Stimulated activated naive CD8-positive, alpha-beta T cell treated with anti-CD3 and anti-CD28 coated beads, Interleukin-15, Interleukin-2, amounts not matched to agents 100 ng/mL and 50 ng/mL, for 24 hours (primary cell): Measurements from ENCODE around the gene OTOP2.
A peak's percentile ranks its signal among the peaks of the same experiment; 100 is the strongest.
"Not testable (repeated sequence)": the region's sequence is repeated elsewhere in the genome, so short reads cannot be mapped to it uniquely, and the experiment has no call there.

Experiments used
- H3K27ac Mint-ChIP-seq: one replicate; pipeline ENCODE4 v1.8.0; 2021; ENCODE audit warnings: mild to moderate bottlenecking, mixed read lengths
- H3K27me3 Mint-ChIP-seq: one replicate; pipeline ENCODE4 v1.8.0; 2021; ENCODE audit warnings: mixed read lengths
- H3K36me3 Mint-ChIP-seq: one replicate; pipeline ENCODE4 v1.8.0; 2021; ENCODE audit warnings: low read depth, mixed read lengths
- H3K4me1 Mint-ChIP-seq: one replicate; pipeline ENCODE4 v1.8.0; 2021; ENCODE audit warnings: low read depth, mixed read lengths
- H3K4me3 Mint-ChIP-seq: one replicate; pipeline ENCODE4 v1.8.0; 2021; ENCODE audit warnings: mild to moderate bottlenecking, mixed read lengths
- H3K9me3 Mint-ChIP-seq: one replicate; pipeline ENCODE4 v1.8.0; 2021; ENCODE audit warnings: mixed read lengths

The OTOP2 gene

DNA sequence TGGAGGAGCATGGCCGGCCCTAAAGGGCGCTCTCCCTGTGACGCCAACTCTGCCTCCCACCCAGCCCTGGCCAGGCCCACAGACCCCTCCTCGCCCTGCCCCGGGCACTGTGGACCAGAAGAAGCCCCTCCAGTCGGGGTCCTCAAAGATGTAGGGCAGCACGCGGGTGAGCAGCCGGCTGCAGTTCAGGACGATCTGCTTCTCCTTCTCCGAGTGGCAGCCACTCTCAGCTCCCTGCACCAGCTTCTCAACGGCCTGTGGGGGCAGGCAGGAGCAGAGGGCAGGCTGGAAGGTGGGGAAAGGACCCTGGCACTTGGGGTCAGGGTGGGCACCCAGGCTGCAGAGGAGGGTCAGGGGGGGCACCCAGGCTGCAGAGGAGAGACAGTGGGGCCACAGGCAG is 39.6 kb downstream of the OTOP2 start:
- Mint-ChIP-seq H3K27ac (no peak overlapping the region), H3K4me3 (no peak overlapping the region)

DNA sequence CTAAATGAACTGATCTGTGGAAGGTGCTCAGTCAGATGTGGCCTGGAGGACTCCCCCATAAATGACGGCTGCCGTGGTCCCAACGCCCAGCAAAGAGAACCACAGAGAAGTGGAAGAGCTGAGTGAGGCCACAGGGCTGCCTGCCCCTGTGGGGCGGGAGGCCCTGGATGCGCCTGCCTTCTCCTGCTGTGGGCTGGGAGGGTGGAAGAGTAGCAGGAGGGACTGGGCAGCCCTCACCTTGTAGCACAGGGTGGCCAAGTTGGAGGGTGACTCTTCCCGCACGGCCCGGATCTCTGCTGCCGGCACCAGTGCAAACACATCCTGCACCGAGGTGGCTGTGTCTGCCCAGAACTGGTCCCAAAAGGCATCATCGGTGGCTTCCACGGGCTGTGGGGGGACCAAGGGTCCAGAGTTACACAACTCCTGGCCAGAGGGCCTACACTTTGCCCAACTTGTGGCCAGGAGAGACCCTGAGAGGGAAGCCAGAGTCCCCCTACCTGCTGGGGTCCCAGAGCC is 40.2 kb downstream of the OTOP2 start:
- no peak overlapping the region for H3K4me3 Mint-ChIP-seq
- H3K36me3 Mint-ChIP-seq: no peaks in the 10 kb centered on the region
- H3K9me3 Mint-ChIP-seq: no peaks in the 10 kb centered on the region
- no peaks in the 10 kb centered on the region for H3K27me3 Mint-ChIP-seq
- no peak overlapping the region for H3K27ac Mint-ChIP-seq
- H3K4me1 Mint-ChIP-seq: peaks cover 7% of the 10 kb centered on the region

More for the DNA sequence above, 39.6 kb downstream of the OTOP2 start:
- Mint-ChIP-seq H3K4me1 (peaks cover 7% of the 10 kb centered on the region), H3K27me3 (no peaks in the 10 kb centered on the region), H3K9me3 (no peaks in the 10 kb centered on the region), H3K36me3 (no peaks in the 10 kb centered on the region)

DNA sequence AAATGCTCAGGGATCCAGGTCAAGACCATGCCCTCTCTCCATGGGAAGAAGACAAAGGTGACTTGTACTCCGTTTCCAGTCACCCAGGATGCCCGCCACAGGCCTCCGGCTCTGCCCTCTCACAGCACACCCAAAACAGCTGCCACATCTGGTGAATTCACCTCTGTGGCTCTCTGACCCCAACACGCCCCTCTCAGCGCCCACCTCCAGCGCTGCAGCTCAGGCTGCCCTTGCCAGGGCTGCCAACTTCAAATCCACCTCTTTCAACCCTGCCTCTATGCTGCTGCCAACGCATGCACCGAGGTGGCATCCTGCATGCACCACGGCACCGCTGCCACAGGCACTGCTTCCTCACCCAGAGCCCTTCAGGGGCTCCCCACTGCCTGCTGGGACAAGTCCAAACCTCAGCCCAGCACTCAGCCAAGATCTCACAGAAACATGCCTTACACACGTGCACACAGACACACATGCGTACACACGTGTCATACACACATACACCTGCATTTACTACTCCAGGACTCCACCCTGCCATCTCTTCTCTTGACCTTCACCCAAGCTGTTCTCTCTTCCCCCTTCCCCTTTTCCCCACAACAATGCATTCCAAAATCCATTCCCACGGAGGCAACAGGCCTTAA is 41.0 kb downstream of the OTOP2 start:
- no peak overlapping the region for H3K27ac Mint-ChIP-seq
- H3K9me3 Mint-ChIP-seq: no peaks in the 10 kb centered on the region
- H3K36me3 Mint-ChIP-seq: no peaks in the 10 kb centered on the region
- H3K4me3 Mint-ChIP-seq: no peak overlapping the region
- H3K27me3 Mint-ChIP-seq: no peaks in the 10 kb centered on the region
- H3K4me1 Mint-ChIP-seq: peaks cover 7% of the 10 kb centered on the region

DNA sequence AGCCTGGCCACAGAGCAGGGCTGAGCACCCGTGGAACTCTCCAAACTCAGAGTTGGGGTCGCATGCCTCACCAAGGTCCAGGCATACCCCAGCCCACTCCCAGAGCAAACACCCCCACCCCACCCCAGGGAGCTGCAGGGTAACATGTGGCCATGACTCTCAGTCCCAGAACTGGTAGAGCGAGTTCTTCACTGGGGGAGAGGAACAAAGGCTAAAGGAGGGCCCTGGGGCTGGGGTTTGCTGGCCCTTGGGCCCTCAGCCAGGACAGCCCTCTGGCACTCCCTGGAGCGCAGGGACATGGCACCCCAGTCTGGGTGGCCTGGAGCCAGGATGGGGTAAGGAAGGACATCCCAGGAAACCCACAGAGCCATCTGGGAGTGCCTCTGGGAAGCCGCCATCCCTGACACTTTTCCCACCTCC is 44.3 kb downstream of the OTOP2 start:
- Mint-ChIP-seq H3K9me3 (no peaks in the 10 kb centered on the region), H3K27me3 (peaks cover 7% of the 10 kb centered on the region), H3K27ac (no peak overlapping the region), H3K4me3 (no peak overlapping the region), H3K36me3 (no peaks in the 10 kb centered on the region), H3K4me1 (peaks cover 5% of the 10 kb centered on the region)

DNA sequence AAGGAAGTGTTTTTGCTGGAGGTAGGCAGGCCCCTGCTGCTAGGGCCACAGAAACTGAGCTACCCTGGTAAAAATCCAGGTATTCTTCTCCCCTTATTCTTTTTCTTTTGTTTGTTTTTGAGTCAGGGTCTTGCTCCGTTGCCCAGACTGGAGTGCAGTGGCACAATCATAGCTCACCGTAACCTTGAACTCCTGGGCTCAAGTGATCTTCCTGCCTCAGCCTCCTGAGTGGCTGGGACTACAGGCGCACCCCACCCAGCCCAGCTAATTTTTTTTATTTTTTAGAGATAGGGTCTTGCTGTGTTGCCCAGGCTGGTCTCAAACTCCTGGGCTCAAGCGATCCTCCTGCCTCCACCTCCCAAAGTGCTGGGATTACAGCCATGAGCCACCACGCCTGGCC is 45.4 kb downstream of the OTOP2 start:
- not testable (repeated sequence) for H3K4me1 Mint-ChIP-seq, H3K36me3 Mint-ChIP-seq, H3K4me3 Mint-ChIP-seq, H3K9me3 Mint-ChIP-seq, H3K27ac Mint-ChIP-seq
- H3K27me3 Mint-ChIP-seq: peaks cover 11% of the 10 kb centered on the region

DNA sequence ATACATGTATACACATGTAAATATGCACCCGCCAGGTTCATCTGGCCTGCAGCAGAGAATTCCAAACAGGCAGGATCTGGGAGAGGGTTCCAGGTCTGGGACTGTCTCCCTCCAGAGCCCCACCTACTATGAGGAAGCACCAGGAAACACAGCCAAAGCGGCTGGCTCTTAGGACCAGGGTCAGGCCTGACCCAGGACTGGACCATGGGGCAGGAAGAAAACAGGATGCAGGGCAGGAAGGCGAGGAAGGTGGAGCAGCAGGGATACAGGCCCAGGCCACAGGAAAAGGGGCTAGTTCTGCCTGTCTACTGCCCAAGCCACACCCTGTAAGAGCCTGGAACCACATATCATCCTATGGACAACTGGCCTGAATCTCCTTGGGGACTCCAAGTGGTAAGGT is 46.3 kb downstream of the OTOP2 start:
- Mint-ChIP-seq H3K9me3 (no peaks in the 10 kb centered on the region), H3K36me3 (no peaks in the 10 kb centered on the region), H3K27ac (no peak overlapping the region), H3K4me1 (peaks cover 5% of the 10 kb centered on the region), H3K4me3 (no peak overlapping the region), H3K27me3 (peaks cover 15% of the 10 kb centered on the region)

DNA sequence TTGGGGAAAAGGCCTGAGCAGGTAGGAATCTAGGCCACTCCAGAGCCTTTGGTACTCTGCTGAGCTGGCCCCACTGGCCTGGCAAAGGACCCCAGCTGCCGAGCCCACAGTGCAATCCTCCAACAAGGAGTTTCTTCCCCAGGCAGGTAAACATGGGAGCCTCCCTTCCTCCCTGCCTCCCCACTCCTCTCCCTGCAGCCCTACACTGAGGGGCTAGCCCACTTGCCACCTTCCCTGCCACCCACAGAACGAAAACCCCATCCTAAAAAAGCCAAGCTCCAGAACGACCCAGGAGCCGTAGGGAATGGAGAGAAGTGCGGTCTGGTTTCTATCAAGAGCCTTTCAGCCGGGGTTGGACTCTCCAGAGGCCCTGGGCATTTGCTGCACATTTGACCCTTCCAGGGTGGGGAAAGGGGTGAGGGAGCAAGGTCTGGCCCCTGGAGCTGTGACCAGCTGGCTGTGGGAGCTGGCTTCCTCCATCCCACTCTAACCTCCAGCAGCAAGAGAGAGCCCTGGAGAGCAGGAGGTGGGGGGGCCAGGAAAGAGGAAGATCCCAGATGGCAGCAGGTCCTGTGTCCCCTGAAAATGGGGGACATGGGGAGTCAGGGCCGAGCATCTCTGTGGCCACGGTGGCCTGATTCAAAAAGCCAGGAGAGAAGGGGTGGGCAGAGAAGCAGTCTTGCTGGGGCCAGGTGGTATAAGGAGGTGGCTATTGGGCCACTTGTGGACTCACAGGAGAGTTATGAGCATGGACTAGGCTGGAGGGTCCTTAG is 47.2 kb downstream of the OTOP2 start:
- H3K36me3 Mint-ChIP-seq: no peaks in the 10 kb centered on the region
- peak overlapping the region; percentile 35 for H3K4me3 Mint-ChIP-seq
- peaks cover 5% of the 10 kb centered on the region for H3K4me1 Mint-ChIP-seq
- no peaks in the 10 kb centered on the region for H3K9me3 Mint-ChIP-seq
- no peak overlapping the region for H3K27ac Mint-ChIP-seq
- H3K27me3 Mint-ChIP-seq: peaks cover 18% of the 10 kb centered on the region

DNA sequence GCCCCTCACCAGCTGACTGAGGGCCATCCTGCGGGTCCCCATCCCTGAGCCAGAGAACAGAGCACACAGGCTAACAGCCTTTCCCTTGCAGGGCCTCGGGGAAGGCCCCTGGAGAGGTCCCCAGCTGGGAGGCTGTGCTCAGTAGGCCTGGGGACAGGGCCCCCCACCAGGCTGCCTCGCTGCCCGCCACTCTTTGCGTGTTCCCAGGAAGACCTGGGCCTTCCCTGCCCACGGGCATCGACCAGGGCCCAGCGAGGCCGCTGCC is 47.7 kb downstream of the OTOP2 start:
- Mint-ChIP-seq H3K4me3 (no peak overlapping the region), H3K27ac (no peak overlapping the region), H3K4me1 (peaks cover 5% of the 10 kb centered on the region), H3K36me3 (no peaks in the 10 kb centered on the region), H3K9me3 (no peaks in the 10 kb centered on the region), H3K27me3 (peaks cover 18% of the 10 kb centered on the region)

DNA sequence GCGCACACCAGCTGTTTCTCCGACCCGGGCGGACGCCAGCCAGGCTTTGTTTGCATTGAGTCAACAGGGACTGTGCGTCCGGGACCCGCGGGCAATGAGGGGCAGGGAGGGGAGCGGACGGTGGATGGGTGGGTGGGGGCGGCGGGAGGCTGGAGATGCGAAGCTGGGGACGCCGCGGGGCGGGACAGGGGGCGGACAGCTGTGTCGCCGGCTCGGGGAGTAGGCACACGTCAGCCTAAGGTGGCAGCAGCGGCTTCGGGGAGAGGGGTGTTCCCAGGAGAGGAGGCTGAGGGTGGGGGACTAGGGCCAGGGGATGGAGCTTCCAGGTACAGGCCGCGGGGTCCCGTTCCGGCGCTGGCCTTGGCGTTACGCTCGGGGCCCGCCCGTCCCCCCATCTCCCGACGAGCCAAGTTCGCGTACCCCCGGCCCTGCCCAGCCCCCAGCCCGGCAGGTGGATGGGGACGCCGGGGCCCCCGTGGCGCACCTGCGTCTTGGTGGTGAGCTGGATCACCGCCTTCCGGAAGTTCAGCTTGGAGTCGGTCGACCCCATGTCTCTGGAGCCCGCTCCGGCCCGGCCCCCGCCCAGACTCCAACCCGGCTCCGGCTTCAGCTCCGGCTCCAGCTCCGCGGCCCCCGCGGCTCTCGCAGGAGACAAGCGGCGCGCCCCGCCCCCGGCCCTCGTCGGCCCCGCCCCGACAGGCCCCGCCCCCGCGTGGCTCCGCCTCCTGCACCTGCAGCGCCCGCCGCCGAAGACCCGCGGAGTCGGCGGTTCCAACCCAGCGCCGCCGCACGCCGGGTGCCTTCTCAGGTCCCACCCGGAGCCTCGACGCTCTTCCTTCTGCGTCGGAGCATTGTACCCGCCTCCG is 48.3 kb downstream of the OTOP2 start, which contains the start of gene HID1:
Gene HID1, minus strand, starts transcription at position 653 of the 866 bp plus-strand sequence. Its CDS starts 103 bp downstream, at position 550.
- H3K27me3 Mint-ChIP-seq: peaks cover 18% of the 10 kb centered on the region
- no peaks in the 10 kb centered on the region for H3K9me3 Mint-ChIP-seq
- peak within 1 kb of the TSS; percentile 76 for H3K4me3 Mint-ChIP-seq
- no peaks in the 10 kb centered on the region for H3K36me3 Mint-ChIP-seq
- H3K4me1 Mint-ChIP-seq: peaks cover 5% of the 10 kb centered on the region
- H3K27ac Mint-ChIP-seq: no peak within 1 kb of the TSS

DNA sequence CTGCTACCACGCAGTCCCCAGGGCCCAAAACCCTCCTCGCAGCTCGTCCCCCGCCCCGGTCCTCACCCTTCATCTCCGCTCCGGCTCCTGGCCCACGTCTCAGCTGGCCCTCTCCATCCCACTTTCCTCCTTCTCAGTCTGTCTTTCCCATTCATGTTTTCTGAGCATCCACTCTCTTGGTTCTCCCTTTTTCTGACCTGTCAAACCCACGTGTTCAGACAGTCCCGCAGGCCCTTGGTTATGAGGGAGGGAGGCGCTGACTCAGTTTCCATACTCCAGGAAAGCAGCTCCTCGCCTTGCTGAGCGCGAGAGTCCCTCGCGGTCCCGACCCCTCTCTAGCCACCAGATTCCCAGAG is 48.9 kb downstream of the OTOP2 start:
- Mint-ChIP-seq H3K4me1 (peaks cover 5% of the 10 kb centered on the region), H3K4me3 (peak overlapping the region; percentile 76), H3K9me3 (no peaks in the 10 kb centered on the region), H3K27me3 (peaks cover 18% of the 10 kb centered on the region), H3K36me3 (no peaks in the 10 kb centered on the region), H3K27ac (no peak overlapping the region)

DNA sequence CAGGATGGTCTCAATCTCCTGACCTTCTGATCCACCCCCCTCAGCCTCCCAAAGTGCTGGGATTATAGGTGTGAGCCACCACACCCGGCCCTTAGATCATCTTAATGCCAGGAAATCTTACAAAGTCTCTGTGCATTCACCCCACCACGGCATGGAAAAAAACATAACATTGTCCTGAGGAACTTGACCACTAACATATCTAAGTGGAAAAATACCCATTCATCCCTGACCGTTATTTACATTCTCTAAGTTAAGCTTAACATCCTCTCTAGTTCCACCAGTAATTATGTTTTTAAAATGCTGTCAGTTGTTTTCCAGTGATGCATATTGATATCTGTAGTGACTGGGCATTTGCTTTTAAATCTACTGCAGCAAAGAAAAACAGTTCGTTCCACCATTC is 51.9 kb downstream of the OTOP2 start:
- Mint-ChIP-seq H3K4me3 (no peak overlapping the region), H3K36me3 (no peaks in the 10 kb centered on the region), H3K27ac (no peak overlapping the region), H3K27me3 (peaks cover 18% of the 10 kb centered on the region), H3K9me3 (no peaks in the 10 kb centered on the region), H3K4me1 (peaks cover 6% of the 10 kb centered on the region)

DNA sequence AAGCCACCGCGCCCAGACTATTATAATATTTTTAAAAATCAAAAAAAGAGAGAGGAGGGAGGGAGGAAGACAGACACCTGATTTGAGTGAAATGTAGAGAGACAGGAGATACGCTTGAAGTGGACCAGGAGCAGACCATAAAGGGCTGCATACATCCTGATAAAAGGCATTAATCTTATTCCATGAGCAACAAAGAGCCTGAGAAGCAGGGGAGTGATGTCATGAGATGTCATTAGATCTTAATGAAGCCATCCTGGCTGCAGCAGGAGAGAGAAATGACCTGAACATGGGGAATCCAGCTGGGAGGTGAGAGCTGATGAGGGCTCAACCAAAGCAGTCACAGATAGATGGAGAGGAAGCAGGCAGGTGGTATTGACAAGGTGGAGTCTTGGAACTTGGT is 53.7 kb downstream of the OTOP2 start:
- Mint-ChIP-seq H3K36me3 (no peaks in the 10 kb centered on the region), H3K27me3 (peaks cover 20% of the 10 kb centered on the region), H3K4me1 (peaks cover 17% of the 10 kb centered on the region), H3K27ac (no peak overlapping the region), H3K4me3 (no peak overlapping the region), H3K9me3 (no peaks in the 10 kb centered on the region)

DNA sequence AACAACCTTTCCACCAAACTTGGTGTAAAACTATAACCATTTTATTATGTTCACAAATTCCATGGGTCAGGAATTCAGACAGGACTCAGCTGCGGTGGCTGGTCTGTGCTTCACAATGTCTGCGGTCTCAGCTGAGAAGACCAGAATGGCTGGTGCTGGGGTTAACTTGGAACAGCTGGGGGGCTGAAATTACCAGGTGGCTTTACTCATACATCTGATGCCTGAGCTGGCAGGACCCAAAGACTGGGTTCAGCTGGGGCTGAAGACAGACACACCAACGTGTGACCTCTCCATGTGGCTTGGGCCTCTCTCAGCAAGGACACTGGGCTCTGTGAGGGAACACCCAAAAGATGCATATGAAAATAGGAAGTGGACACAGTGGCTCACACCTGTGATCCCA is 54.2 kb downstream of the OTOP2 start:
- Mint-ChIP-seq H3K27me3 (peaks cover 16% of the 10 kb centered on the region), H3K27ac (no peak overlapping the region), H3K36me3 (no peaks in the 10 kb centered on the region), H3K4me3 (no peak overlapping the region), H3K9me3 (no peaks in the 10 kb centered on the region), H3K4me1 (peaks cover 13% of the 10 kb centered on the region)

DNA sequence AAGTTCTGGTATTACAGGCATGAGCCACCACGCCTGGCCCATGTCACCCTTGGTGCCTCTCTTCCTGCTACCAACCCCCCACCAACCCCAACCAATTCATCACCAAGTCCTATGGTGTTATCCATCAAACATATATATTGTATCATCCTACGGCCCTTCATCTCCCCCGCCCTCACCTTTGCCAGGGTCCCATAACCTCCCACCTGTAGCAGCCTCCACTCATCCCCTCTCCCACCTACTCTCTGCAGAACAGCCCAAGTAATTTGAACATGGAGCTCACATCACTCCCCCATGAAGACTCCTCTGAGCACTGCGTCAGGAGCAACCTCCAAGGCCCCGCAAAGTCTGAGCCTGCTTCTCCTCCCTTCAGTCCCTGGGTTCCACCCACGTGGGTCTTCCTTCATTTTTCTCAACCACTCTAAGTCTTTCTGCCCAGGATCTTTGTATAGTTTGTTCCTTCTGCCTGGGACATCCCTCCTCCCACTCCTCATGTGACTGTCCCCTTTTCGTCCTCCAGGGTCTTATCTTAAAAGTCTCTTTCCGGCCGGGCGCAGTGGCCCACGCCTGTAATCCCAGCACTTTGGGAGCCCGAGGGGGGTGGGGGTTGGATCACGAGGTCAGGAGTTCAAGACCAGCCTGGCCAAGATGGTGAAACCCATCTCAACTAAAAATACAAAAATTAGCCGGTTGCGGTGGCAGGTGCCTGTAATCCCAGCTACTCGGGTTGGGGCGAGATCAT is 55.5 kb downstream of the OTOP2 start:
- H3K27ac Mint-ChIP-seq: no peak overlapping the region
- peaks cover 13% of the 10 kb centered on the region for H3K4me1 Mint-ChIP-seq
- peaks cover 13% of the 10 kb centered on the region for H3K27me3 Mint-ChIP-seq
- no peaks in the 10 kb centered on the region for H3K9me3 Mint-ChIP-seq
- H3K36me3 Mint-ChIP-seq: no peaks in the 10 kb centered on the region
- H3K4me3 Mint-ChIP-seq: no peak overlapping the region
